K562 (cell line): Measurements from ENCODE around the gene PRXL2B.

Experiments used
- CREB1 ChIP-seq, 2 experiments: sonication (generic) in 1 of 2; formaldehyde crosslinking in 1 of 2; IDR thresholded peaks; 2 replicates each; pipeline versions ENCODE4 v1.6.1 to v1.8.0; 2012 to 2022; ENCODE audit warnings: inconsistent platforms in 1 of 2, mild to moderate bottlenecking in 1 of 2, missing genetic modification reagents in 1 of 2, moderate library complexity in 1 of 2
- EGR1 ChIP-seq: fragments of 450-650 bp; conservative IDR thresholded peaks from 2 replicates; pipeline ENCODE4 v1.6.1; 2017; ENCODE audit warnings: mild to moderate bottlenecking
- GABPB1 ChIP-seq: sonication (generic); formaldehyde crosslinking; IDR thresholded peaks from 2 replicates; pipeline ENCODE4 v1.8.0; 2022; ENCODE audit warnings: mild to moderate bottlenecking, missing genetic modification reagents
- HMGN3 ChIP-seq: IDR thresholded peaks from 2 replicates; pipeline ENCODE4 v1.6.1; 2011; ENCODE audit warnings: borderline replicate concordance, low read depth, mild to moderate bottlenecking, mixed read lengths, low read length; ENCODE audit not compliant: insufficient read length; ENCODE audit errors: extremely low read depth
- JUN ChIP-seq, 2 experiments: sonication (generic) in 1 of 2; formaldehyde crosslinking in 1 of 2; IDR thresholded peaks; 2 replicates each; pipeline versions ENCODE4 v1.6.1 to v1.8.0; 2012 to 2022; ENCODE audit warnings: borderline replicate concordance in 2 of 2, mild to moderate bottlenecking in 2 of 2, improper control_type of control experiment in 1 of 2, low read depth in 1 of 2, low read length in 1 of 2, missing genetic modification reagents in 1 of 2
- POLR3A ChIP-seq: IDR thresholded peaks from 2 replicates; pipeline ENCODE4 v1.6.1; 2011; ENCODE audit warnings: borderline replicate concordance, mild to moderate bottlenecking, moderate library complexity; ENCODE audit not compliant: insufficient read length, insufficient read depth; ENCODE audit errors: extremely low read depth
- SIRT6 ChIP-seq: IDR thresholded peaks from one replicate; pipeline ENCODE4 v1.6.1; 2012; ENCODE audit warnings: low read depth, mild to moderate bottlenecking, control low read depth, inconsistent platforms, low read length, moderate library complexity
- TF ChIP-seq, protein P1 (sequence below): fragments of 450-650 bp; formaldehyde crosslinking; IDR thresholded peaks from 2 replicates; pipeline ENCODE4 v1.4.0; 2020; ENCODE audit warnings: mild to moderate bottlenecking, moderate library complexity
- TF ChIP-seq, protein P2 (sequence below), 3 experiments: IDR thresholded peaks in 2 of 3; conservative IDR thresholded peaks in 1 of 3; 2 replicates each; pipeline ENCODE4 v1.5.1; 2011 to 2012; ENCODE audit warnings: low read length in 3 of 3, mild to moderate bottlenecking in 3 of 3, control low read depth in 2 of 3, improper control_type of control experiment in 1 of 3, inconsistent platforms in 1 of 3, low read depth in 1 of 3, mixed read lengths in 1 of 3, moderate library complexity in 1 of 3; ENCODE audit not compliant: insufficient read depth in 2 of 3
- TF ChIP-seq, protein P3 (sequence below), 2 experiments: fragments of 450-650 bp in 1 of 2; sonication (generic) in 1 of 2; formaldehyde crosslinking in 1 of 2; IDR thresholded peaks; 2 replicates each; pipeline versions ENCODE4 v1.7.1 to v1.9.0; 2016 to 2022; ENCODE audit warnings: inconsistent platforms in 1 of 2, mild to moderate bottlenecking in 1 of 2, missing genetic modification reagents in 1 of 2
- TF ChIP-seq, protein P4 (sequence below), 2 experiments: IDR thresholded peaks; 2 replicates each; pipeline ENCODE4 v1.6.1; 2012; ENCODE audit warnings: improper control_type of control experiment in 2 of 2, low read depth in 2 of 2, low read length in 2 of 2, borderline replicate concordance in 1 of 2

GRCh38 chr1:2638466-2639115 lies 52.0 kb downstream of the PRXL2B start:
- TF ChIP-seq SIRT6: no peak
- TF ChIP-seq, protein P1, sequence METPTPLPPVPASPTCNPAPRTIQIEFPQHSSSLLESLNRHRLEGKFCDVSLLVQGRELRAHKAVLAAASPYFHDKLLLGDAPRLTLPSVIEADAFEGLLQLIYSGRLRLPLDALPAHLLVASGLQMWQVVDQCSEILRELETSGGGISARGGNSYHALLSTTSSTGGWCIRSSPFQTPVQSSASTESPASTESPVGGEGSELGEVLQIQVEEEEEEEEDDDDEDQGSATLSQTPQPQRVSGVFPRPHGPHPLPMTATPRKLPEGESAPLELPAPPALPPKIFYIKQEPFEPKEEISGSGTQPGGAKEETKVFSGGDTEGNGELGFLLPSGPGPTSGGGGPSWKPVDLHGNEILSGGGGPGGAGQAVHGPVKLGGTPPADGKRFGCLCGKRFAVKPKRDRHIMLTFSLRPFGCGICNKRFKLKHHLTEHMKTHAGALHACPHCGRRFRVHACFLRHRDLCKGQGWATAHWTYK (CRISPR knock-in tag): no peak
- TF ChIP-seq, protein P2, sequence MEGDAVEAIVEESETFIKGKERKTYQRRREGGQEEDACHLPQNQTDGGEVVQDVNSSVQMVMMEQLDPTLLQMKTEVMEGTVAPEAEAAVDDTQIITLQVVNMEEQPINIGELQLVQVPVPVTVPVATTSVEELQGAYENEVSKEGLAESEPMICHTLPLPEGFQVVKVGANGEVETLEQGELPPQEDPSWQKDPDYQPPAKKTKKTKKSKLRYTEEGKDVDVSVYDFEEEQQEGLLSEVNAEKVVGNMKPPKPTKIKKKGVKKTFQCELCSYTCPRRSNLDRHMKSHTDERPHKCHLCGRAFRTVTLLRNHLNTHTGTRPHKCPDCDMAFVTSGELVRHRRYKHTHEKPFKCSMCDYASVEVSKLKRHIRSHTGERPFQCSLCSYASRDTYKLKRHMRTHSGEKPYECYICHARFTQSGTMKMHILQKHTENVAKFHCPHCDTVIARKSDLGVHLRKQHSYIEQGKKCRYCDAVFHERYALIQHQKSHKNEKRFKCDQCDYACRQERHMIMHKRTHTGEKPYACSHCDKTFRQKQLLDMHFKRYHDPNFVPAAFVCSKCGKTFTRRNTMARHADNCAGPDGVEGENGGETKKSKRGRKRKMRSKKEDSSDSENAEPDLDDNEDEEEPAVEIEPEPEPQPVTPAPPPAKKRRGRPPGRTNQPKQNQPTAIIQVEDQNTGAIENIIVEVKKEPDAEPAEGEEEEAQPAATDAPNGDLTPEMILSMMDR (IDR thresholded peaks at IDR 0.05 in 2 of 3, conservative IDR thresholded peaks at IDR 0.05 in 1 of 3; ENCODE audit: insufficient read depth in 2 of 3, low read depth in 1 of 3, low read length in 3 of 3): no peak
- TF ChIP-seq GABPB1 (CRISPR knock-in tag): no peak
- TF ChIP-seq JUN (IDR thresholded peaks at IDR 0.05; ENCODE audit: borderline replicate concordance, low read depth, low read length): no peak
- TF ChIP-seq JUN (CRISPR knock-in tag; IDR thresholded peaks at IDR 0.05; ENCODE audit: borderline replicate concordance): no peak
- no peak for TF ChIP-seq EGR1
- TF ChIP-seq CREB1 (IDR thresholded peaks at IDR 0.05): no peak
- no peak for TF ChIP-seq CREB1 (CRISPR knock-in tag; IDR thresholded peaks at IDR 0.05)
- no peak for TF ChIP-seq HMGN3
- TF ChIP-seq, protein P3, sequence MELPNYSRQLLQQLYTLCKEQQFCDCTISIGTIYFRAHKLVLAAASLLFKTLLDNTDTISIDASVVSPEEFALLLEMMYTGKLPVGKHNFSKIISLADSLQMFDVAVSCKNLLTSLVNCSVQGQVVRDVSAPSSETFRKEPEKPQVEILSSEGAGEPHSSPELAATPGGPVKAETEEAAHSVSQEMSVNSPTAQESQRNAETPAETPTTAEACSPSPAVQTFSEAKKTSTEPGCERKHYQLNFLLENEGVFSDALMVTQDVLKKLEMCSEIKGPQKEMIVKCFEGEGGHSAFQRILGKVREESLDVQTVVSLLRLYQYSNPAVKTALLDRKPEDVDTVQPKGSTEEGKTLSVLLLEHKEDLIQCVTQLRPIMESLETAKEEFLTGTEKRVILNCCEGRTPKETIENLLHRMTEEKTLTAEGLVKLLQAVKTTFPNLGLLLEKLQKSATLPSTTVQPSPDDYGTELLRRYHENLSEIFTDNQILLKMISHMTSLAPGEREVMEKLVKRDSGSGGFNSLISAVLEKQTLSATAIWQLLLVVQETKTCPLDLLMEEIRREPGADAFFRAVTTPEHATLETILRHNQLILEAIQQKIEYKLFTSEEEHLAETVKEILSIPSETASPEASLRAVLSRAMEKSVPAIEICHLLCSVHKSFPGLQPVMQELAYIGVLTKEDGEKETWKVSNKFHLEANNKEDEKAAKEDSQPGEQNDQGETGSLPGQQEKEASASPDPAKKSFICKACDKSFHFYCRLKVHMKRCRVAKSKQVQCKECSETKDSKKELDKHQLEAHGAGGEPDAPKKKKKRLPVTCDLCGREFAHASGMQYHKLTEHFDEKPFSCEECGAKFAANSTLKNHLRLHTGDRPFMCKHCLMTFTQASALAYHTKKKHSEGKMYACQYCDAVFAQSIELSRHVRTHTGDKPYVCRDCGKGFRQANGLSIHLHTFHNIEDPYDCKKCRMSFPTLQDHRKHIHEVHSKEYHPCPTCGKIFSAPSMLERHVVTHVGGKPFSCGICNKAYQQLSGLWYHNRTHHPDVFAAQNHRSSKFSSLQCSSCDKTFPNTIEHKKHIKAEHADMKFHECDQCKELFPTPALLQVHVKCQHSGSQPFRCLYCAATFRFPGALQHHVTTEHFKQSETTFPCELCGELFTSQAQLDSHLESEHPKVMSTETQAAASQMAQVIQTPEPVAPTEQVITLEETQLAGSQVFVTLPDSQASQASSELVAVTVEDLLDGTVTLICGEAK (IDR thresholded peaks at IDR 0.05): no peak
- TF ChIP-seq, protein P3 (CRISPR knock-in tag; IDR thresholded peaks at IDR 0.05): no peak
- no peak for TF ChIP-seq POLR3A
- TF ChIP-seq, protein P4, sequence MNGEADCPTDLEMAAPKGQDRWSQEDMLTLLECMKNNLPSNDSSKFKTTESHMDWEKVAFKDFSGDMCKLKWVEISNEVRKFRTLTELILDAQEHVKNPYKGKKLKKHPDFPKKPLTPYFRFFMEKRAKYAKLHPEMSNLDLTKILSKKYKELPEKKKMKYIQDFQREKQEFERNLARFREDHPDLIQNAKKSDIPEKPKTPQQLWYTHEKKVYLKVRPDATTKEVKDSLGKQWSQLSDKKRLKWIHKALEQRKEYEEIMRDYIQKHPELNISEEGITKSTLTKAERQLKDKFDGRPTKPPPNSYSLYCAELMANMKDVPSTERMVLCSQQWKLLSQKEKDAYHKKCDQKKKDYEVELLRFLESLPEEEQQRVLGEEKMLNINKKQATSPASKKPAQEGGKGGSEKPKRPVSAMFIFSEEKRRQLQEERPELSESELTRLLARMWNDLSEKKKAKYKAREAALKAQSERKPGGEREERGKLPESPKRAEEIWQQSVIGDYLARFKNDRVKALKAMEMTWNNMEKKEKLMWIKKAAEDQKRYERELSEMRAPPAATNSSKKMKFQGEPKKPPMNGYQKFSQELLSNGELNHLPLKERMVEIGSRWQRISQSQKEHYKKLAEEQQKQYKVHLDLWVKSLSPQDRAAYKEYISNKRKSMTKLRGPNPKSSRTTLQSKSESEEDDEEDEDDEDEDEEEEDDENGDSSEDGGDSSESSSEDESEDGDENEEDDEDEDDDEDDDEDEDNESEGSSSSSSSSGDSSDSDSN (IDR thresholded peaks at IDR 0.05; ENCODE audit: borderline replicate concordance in 1 of 2, low read depth in 2 of 2, low read length in 2 of 2): no peak
